Nephron progenitor cell (in vitro differentiated cells): ENCODE results near the gene XRN1.
"Not testable (repeated sequence)": the region's sequence is repeated elsewhere in the genome, so short reads cannot be mapped to it uniquely, and the experiment has no call there.

Experiments used
- DNase-seq: peaks from one replicate; pipeline ENCODE4 v3.0.0; 2021
- H3K27ac Mint-ChIP-seq: 2 replicates; pipeline ENCODE4 v1.8.0; 2021; ENCODE audit warnings: mild to moderate bottlenecking, moderate library complexity, mixed read lengths
- H3K27me3 Mint-ChIP-seq: 2 replicates; pipeline ENCODE4 v1.8.0; 2021; ENCODE audit warnings: mild to moderate bottlenecking, low read depth, mixed read lengths; ENCODE audit not compliant: poor library complexity
- H3K36me3 Mint-ChIP-seq: 2 replicates; pipeline ENCODE4 v1.8.0; 2021; ENCODE audit warnings: low read depth, mixed read lengths
- H3K4me1 Mint-ChIP-seq: 2 replicates; pipeline ENCODE4 v1.8.0; 2021; ENCODE audit warnings: mixed read lengths
- H3K4me3 Mint-ChIP-seq: 2 replicates; pipeline ENCODE4 v1.8.0; 2021; ENCODE audit warnings: mild to moderate bottlenecking, moderate library complexity, mixed read lengths
- H3K9me3 Mint-ChIP-seq: 2 replicates; pipeline ENCODE4 v1.8.0; 2021; ENCODE audit warnings: mild to moderate bottlenecking, moderate library complexity, mixed read lengths
- CTCF ChIP-seq: fragments of 200-600 bp; sonication (generic); IDR thresholded peaks from 2 replicates; pipeline ENCODE4 v1.5.0; 2021; ENCODE audit warnings: antibody characterized with exemption

Gene XRN1

DNA sequence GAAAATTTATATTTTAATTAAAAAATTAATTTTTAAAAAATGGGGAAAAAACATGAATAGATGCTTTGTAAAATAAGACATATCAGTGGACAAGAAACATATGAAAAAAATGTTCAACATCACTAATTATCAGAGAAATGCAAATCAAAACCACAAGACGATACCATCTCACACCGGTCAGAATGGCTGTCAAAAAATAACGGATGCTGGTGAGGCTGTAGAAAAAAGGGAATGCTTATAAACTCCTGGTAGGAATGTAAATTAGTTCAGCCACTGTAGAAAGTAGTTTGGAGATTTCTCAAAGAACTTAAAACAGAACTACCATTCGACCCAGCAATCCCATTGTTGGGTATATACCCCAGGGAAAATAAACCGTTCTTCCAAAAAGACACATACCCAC lies 93.8 kb downstream of the XRN1 start:
- TF ChIP-seq CTCF: no peak
- Mint-ChIP-seq H3K4me3 (no peak overlapping the region), H3K9me3 (no peaks in the 10 kb centered on the region), H3K4me1 (no peaks in the 10 kb centered on the region), H3K27me3 (no peaks in the 10 kb centered on the region), H3K36me3 (peaks cover 53% of the 10 kb centered on the region), H3K27ac (no peak overlapping the region)
- DNase-seq: no peak

- no peak for TF ChIP-seq CTCF
- DNase-seq: no peak
- no peaks in the 10 kb centered on the region for H3K27me3 Mint-ChIP-seq
- no peaks in the 10 kb centered on the region for H3K9me3 Mint-ChIP-seq
- H3K4me3 Mint-ChIP-seq: no peak overlapping the region
- peaks cover 51% of the 10 kb centered on the region for H3K36me3 Mint-ChIP-seq
- H3K27ac Mint-ChIP-seq: no peak overlapping the region
- no peaks in the 10 kb centered on the region for H3K4me1 Mint-ChIP-seq
These were observed 94.3 kb downstream of the XRN1 start for GRCh38 chr3:142353571-142353970.

DNA sequence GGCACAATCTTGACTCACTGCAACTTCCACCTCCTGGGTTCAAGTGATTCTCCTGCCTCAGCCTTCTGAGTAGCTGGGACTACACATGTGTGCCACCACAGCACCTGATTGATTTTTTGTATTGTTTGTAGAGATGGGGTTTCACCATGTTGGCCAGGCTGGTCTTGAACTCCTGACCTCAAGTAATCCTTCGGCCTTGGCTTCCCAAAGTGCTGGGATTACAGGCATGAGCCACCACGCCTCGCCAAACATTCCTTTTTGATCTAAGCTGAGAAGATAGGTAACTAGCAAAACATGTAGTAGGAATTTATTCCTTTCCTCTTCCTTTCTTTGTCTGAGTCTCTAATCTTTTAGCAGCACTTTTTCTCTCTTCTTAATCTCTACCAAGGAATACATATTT lies 95.1 kb downstream of the XRN1 start:
- not testable (repeated sequence) for DNase-seq, H3K4me1 Mint-ChIP-seq, H3K4me3 Mint-ChIP-seq, H3K27ac Mint-ChIP-seq, H3K9me3 Mint-ChIP-seq, H3K27me3 Mint-ChIP-seq
- H3K36me3 Mint-ChIP-seq: peaks cover 50% of the 10 kb centered on the region

DNA sequence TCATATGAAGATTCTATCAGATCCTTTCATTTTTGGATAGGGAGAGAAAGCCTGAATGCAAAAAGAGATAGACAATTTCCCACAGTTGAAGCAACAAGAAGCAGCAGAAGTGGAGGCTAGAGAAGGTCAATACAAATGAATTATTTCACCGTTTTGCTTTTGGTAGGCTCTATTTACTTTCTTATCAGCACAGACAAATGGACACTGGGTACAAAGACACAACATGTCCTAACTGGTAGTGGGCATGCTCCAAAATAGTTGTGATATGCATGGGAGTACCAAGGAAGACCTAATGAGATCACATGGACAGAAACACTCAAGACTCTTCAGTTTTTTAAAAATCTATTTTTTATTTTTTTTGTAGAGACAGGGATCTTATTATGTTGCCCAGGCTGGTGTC lies 99.4 kb downstream of the XRN1 start:
- no peak overlapping the region for H3K4me3 Mint-ChIP-seq
- DNase-seq: no peak
- peaks cover 40% of the 10 kb centered on the region for H3K36me3 Mint-ChIP-seq

DNA sequence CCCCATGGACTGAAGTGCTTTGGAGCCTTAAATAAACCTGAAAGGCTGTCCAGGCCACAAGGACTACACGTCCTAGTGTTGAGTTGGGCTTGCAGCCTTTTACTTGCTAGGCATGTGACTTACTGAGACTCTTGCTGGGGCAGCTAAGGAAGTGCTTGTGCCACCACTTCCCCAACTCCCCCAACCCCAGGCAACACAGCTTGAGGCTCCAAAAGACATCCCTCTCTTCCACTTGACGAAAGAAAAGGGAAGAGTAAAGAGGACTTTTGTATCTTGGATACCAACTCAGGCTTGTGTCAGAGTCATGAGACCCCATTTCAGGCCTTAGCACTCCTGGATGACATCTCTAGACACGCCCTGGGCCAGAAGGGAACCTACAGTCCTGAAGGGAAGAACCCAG lies 109.8 kb downstream of the XRN1 start:
- no peak for TF ChIP-seq CTCF
- Mint-ChIP-seq H3K4me1 (no peaks in the 10 kb centered on the region), H3K27ac (no peak overlapping the region), H3K9me3 (peaks cover 46% of the 10 kb centered on the region), H3K27me3 (peaks cover 3% of the 10 kb centered on the region), H3K36me3 (peaks cover 50% of the 10 kb centered on the region), H3K4me3 (no peak overlapping the region)
- DNase-seq: no peak

More for the DNA sequence above, 99.4 kb downstream of the XRN1 start:
- Mint-ChIP-seq H3K9me3 (peaks cover 4% of the 10 kb centered on the region), H3K4me1 (no peaks in the 10 kb centered on the region), H3K27ac (no peak overlapping the region), H3K27me3 (no peaks in the 10 kb centered on the region)
- TF ChIP-seq CTCF: no peak

GRCh38 chr3:142332390-142332789 lies 115.4 kb downstream of the XRN1 start:
- Mint-ChIP-seq H3K27me3 (no peaks in the 10 kb centered on the region), H3K27ac (no peak overlapping the region), H3K4me3 (no peak overlapping the region), H3K36me3 (peaks cover 38% of the 10 kb centered on the region), H3K4me1 (no peaks in the 10 kb centered on the region), H3K9me3 (no peaks in the 10 kb centered on the region)
- TF ChIP-seq CTCF: no peak
- no peak for DNase-seq

DNA sequence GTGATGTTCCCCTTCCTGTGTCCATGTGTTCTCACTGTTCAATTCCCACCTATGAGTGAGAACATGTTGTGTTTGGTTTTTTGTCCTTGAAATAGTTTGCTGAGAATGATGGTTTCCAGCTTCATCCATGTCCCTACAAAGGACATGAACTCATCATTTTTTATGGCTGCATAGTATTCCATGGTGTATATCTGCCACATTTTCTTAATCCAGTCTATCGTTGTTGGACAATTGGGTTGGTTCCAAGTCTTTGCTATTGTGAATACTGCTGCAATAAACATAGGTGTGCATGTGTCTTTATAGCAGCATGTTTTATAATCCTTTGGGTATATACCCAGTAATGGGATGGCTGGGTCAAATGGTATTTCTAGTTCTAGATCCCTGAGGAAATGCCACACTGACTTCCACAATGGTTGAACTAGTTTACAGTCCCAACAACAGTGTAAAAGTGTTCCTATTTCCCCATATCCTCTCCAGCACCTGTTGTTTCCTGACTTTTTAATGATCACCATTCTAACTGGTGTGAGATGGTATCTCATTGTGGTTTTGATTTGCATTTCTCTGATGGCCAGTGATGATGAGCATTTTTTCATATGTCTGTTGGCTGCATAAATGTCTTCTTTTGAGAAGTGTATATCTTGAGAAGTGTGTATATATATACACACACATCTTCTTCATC lies 123.4 kb downstream of the XRN1 start:
- H3K27ac Mint-ChIP-seq, H3K27me3 Mint-ChIP-seq, H3K4me3 Mint-ChIP-seq, DNase-seq, H3K4me1 Mint-ChIP-seq: not testable (repeated sequence)
- peaks cover 83% of the 10 kb centered on the region for H3K36me3 Mint-ChIP-seq
- peaks cover 11% of the 10 kb centered on the region for H3K9me3 Mint-ChIP-seq
